Body of pancreas (tissue), 4 donors: ENCODE data around the gene INAFM2.

Experiments used
- CTCF ChIP-seq, 7 experiments: fragments of 450-650 bp in 4 of 7; fragments of 200-600 bp in 3 of 7; sonication (generic) in 3 of 7; IDR thresholded peaks; one replicate each; pipeline ENCODE4 v1.5.1; 2016 to 2019; ENCODE audit warnings: antibody characterized with exemption in 7 of 7
- POLR2A ChIP-seq, 3 donors: fragments of 450-650 bp; IDR thresholded peaks; one replicate each; pipeline ENCODE4 v1.6.1; 2016; ENCODE audit warnings: antibody characterized with exemption in 3 of 3, mild to moderate bottlenecking in 2 of 3

- TF ChIP-seq CTCF (IDR thresholded peaks at IDR 0.05) (no peak), POLR2A (IDR thresholded peaks at IDR 0.05) (no peak)
Measured at GRCh38 chr15:40327457-40327856, 4.0 kb downstream of the INAFM2 start.
